ENCODE data around the gene TRMT10B. TPM values are rescaled to one million over a fixed set of nuclear protein-coding genes. Genes with fewer than 3 reads are reported as not detected.

The TRMT10B gene
- total RNA-seq, 4 donors from 2014 or later = 0.88 to 14.6 (median 5.2) TPM

- no peak for DNase-seq
- Histone ChIP-seq H3K9me3 (no peaks in the 10 kb centered on the region), H3K4me1 (no peaks in the 10 kb centered on the region), H3K4me3 (no peak overlapping the region), H3K36me3 (no peaks in the 10 kb centered on the region), H3K27ac (no peak overlapping the region), H3K27me3 (no peaks in the 10 kb centered on the region)
- TF ChIP-seq, protein P1, sequence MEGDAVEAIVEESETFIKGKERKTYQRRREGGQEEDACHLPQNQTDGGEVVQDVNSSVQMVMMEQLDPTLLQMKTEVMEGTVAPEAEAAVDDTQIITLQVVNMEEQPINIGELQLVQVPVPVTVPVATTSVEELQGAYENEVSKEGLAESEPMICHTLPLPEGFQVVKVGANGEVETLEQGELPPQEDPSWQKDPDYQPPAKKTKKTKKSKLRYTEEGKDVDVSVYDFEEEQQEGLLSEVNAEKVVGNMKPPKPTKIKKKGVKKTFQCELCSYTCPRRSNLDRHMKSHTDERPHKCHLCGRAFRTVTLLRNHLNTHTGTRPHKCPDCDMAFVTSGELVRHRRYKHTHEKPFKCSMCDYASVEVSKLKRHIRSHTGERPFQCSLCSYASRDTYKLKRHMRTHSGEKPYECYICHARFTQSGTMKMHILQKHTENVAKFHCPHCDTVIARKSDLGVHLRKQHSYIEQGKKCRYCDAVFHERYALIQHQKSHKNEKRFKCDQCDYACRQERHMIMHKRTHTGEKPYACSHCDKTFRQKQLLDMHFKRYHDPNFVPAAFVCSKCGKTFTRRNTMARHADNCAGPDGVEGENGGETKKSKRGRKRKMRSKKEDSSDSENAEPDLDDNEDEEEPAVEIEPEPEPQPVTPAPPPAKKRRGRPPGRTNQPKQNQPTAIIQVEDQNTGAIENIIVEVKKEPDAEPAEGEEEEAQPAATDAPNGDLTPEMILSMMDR (IDR thresholded peaks at IDR 0.05) = no peak
- TF ChIP-seq POLR2A (IDR thresholded peaks at IDR 0.05) = no peak
- intact Hi-C loops (cut with DNase I; ENCODE audit: low total_unique reads) = no loop called here
Measured at GRCh38 chr9:37715260-37715659, 38.3 kb upstream of the TRMT10B start.

GRCh38 chr9:37715991-37716505 is 37.6 kb upstream of the TRMT10B start:
- H3K27ac ChIP-seq = no peak overlapping the region
- no peak overlapping the region for H3K4me3 ChIP-seq
- TF ChIP-seq, protein P1 (IDR thresholded peaks at IDR 0.05) = no peak
- no peak for TF ChIP-seq POLR2A (IDR thresholded peaks at IDR 0.05)
- no peaks in the 10 kb centered on the region for H3K9me3 ChIP-seq
- intact Hi-C loops (cut with DNase I; ENCODE audit: low total_unique reads) = no loop called here
- no peaks in the 10 kb centered on the region for H3K4me1 ChIP-seq
- H3K36me3 ChIP-seq = no peaks in the 10 kb centered on the region
- H3K27me3 ChIP-seq = no peaks in the 10 kb centered on the region
- no peak for DNase-seq

DNA sequence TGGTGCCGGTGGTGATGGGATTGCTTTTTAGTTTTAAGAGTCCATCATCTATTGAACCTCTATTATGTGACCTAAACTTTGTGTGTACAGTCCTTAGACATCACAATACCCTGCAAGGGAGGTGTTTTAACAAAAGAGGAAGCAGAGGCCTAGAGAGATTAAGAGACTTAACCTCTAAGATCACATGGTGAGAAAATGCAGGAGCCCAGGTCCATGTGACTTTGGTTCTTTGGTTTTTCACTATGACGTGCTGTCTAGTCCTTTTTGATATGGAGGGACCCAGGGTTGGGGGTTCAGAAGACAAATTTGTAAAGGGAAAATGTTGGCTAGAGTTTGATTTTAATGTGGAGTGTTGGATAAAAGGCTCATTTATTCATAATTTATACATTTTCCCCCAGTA is 34.1 kb upstream of the TRMT10B start:
- no peak overlapping the region for H3K27ac ChIP-seq
- H3K4me3 ChIP-seq = no peak overlapping the region
- no peak for TF ChIP-seq POLR2A (IDR thresholded peaks at IDR 0.05)
- TF ChIP-seq, protein P1 (IDR thresholded peaks at IDR 0.05) = no peak
- no peaks in the 10 kb centered on the region for H3K9me3 ChIP-seq
- intact Hi-C loops (cut with DNase I; ENCODE audit: low total_unique reads) = no loop called here
- H3K4me1 ChIP-seq = no peaks in the 10 kb centered on the region
- no peak for DNase-seq
- no peaks in the 10 kb centered on the region for H3K27me3 ChIP-seq
- H3K36me3 ChIP-seq = no peaks in the 10 kb centered on the region

DNA sequence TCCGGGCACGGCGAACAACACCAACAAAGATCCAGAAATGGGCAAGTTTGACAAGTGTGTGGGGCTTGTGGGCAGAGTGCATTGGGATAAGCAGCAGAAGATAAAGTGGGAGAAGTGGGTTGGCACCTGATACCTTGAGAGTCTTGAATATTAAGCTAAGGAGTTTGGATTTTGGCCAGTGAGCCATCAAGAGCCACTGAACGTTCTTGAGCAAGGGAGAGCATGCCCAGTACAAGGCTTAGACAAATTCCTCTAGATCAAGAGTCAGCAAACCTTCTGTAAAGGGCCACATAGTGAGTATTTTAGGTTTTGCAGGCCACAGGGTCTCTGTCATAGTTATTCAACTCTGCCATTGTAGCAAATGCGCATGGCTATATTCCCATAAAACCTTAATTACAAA is 26.6 kb upstream of the TRMT10B start:
- Histone ChIP-seq H3K36me3 (no peaks in the 10 kb centered on the region), H3K27ac (no peak overlapping the region), H3K4me1 (no peaks in the 10 kb centered on the region), H3K9me3 (no peaks in the 10 kb centered on the region), H3K27me3 (no peaks in the 10 kb centered on the region), H3K4me3 (no peak overlapping the region)
- intact Hi-C loops (cut with DNase I; ENCODE audit: low total_unique reads) = no loop called here
- TF ChIP-seq, protein P1 (IDR thresholded peaks at IDR 0.05) = no peak
- TF ChIP-seq POLR2A (IDR thresholded peaks at IDR 0.05) = no peak
- DNase-seq = no peak

DNA sequence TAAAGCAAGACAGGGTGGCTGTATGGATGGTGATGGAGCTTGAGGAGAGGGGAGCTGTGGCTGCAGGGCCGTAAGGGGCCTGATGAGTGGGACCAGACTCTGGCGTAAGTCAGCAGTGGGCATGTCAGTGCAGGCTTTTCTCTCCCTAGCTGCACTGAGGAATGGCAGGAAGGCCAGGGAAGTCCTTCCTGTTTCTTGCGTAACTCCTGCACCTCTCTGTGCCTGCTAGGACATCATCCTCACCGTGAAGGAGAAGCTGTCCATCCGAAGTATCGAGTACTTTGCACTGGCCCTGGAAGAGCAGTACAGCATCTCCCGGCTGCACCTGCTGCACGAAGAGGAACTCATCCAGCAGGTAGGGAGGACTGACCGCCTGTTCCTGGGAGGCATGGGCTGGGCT is 24.1 kb upstream of the TRMT10B start:
- Histone ChIP-seq H3K4me1 (no peaks in the 10 kb centered on the region), H3K36me3 (no peaks in the 10 kb centered on the region), H3K27me3 (no peaks in the 10 kb centered on the region), H3K27ac (no peak overlapping the region), H3K9me3 (no peaks in the 10 kb centered on the region), H3K4me3 (no peak overlapping the region)
- no peak for DNase-seq
- no peak for TF ChIP-seq POLR2A (IDR thresholded peaks at IDR 0.05)
- TF ChIP-seq, protein P1 (IDR thresholded peaks at IDR 0.05) = no peak
- intact Hi-C loops (cut with DNase I; ENCODE audit: low total_unique reads) = no loop called here

Data from uterus (tissue), 4 donors.